DND-41 (cell line): Measurements from ENCODE around the gene LILRA6.

Source experiments
- EZH2 ChIP-seq: IDR thresholded peaks from 3 replicates; pipeline ENCODE4 v1.6.1; 2012; ENCODE audit warnings: borderline replicate concordance, low read depth, mild to moderate bottlenecking, moderate library complexity, low read length, inconsistent platforms; ENCODE audit not compliant: severe bottlenecking
- TF ChIP-seq, protein P1 (sequence below): IDR thresholded peaks from 2 replicates; pipeline ENCODE4 v1.5.1; 2012; ENCODE audit warnings: borderline replicate concordance, low read length, moderate library complexity, mild to moderate bottlenecking; ENCODE audit not compliant: poor library complexity, severe bottlenecking; ENCODE audit errors: extremely low read depth

DNA sequence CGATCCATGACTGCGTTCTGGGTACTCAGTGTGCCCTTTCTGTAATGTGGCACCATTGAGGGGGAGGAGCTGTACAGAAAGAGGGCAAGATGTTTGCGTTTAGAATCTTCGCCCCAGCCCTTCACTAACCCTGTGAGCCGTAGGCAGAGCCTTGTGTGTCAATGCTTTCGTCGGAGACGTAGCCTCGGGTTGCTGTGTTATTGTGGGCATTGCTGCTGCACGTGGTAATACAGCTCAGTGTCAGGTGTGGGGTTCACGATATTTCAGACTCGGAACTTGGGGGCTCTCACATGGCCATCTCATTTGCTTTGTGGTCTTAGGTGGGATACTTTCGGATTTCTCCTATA is 35.8 kb downstream of the LILRA6 start:
- TF ChIP-seq, protein P1, sequence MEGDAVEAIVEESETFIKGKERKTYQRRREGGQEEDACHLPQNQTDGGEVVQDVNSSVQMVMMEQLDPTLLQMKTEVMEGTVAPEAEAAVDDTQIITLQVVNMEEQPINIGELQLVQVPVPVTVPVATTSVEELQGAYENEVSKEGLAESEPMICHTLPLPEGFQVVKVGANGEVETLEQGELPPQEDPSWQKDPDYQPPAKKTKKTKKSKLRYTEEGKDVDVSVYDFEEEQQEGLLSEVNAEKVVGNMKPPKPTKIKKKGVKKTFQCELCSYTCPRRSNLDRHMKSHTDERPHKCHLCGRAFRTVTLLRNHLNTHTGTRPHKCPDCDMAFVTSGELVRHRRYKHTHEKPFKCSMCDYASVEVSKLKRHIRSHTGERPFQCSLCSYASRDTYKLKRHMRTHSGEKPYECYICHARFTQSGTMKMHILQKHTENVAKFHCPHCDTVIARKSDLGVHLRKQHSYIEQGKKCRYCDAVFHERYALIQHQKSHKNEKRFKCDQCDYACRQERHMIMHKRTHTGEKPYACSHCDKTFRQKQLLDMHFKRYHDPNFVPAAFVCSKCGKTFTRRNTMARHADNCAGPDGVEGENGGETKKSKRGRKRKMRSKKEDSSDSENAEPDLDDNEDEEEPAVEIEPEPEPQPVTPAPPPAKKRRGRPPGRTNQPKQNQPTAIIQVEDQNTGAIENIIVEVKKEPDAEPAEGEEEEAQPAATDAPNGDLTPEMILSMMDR, result no peak
- TF ChIP-seq EZH2, result no peak
